ENCODE measurements around the gene COPS9.

DNA sequence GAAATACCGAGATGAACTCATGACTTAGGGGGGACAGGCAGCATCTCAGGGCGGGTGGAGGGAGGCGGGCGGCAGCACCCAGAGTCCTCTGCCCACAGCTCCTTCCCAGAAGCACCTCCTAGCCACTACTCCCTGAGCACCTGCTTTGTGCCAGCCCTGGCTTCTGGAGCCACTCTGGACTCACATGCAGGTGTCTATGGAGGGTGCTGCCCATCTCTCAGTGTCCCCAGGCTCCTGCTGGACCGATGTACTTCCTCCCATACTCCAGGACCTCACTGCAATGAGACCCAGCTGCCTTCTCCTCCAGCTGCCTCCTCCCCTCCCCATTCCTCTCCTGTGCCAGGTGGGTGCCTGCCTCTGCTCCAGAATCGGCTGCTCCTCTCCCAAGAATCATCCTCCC, 26.4 kb upstream of the COPS9 start:
- TF ChIP-seq, protein P1, sequence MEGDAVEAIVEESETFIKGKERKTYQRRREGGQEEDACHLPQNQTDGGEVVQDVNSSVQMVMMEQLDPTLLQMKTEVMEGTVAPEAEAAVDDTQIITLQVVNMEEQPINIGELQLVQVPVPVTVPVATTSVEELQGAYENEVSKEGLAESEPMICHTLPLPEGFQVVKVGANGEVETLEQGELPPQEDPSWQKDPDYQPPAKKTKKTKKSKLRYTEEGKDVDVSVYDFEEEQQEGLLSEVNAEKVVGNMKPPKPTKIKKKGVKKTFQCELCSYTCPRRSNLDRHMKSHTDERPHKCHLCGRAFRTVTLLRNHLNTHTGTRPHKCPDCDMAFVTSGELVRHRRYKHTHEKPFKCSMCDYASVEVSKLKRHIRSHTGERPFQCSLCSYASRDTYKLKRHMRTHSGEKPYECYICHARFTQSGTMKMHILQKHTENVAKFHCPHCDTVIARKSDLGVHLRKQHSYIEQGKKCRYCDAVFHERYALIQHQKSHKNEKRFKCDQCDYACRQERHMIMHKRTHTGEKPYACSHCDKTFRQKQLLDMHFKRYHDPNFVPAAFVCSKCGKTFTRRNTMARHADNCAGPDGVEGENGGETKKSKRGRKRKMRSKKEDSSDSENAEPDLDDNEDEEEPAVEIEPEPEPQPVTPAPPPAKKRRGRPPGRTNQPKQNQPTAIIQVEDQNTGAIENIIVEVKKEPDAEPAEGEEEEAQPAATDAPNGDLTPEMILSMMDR (IDR thresholded peaks at IDR 0.05): no peak
- no peak for TF ChIP-seq POLR2A (IDR thresholded peaks at IDR 0.05)
